Adrenal gland (tissue), 5 donors: Measurements from ENCODE around the gene ZNF521.

Source experiments
- POLR2A ChIP-seq, 2 donors: fragments of 450-650 bp; IDR thresholded peaks; one replicate each; pipeline ENCODE4 v1.6.1; 2017; ENCODE audit warnings: antibody characterized with exemption in 2 of 2, mild to moderate bottlenecking in 2 of 2, moderate library complexity in 1 of 2
- TF ChIP-seq, protein P1 (sequence below), 6 experiments: fragments of 450-650 bp in 4 of 6; fragments of 200-600 bp in 2 of 6; sonication (generic) in 1 of 6; IDR thresholded peaks; 1 replicate in 5 of 6; 2 replicates in 1 of 6; pipeline versions ENCODE4 v1.5.1 to v1.8.0; 2016 to 2021; ENCODE audit warnings: antibody characterized with exemption in 6 of 6, mild to moderate bottlenecking in 2 of 6, moderate library complexity in 1 of 6
- donor health status: DM: no; HTN: no; CAD: no.

- no peak for TF ChIP-seq POLR2A (IDR thresholded peaks at IDR 0.05)
- TF ChIP-seq, protein P1, sequence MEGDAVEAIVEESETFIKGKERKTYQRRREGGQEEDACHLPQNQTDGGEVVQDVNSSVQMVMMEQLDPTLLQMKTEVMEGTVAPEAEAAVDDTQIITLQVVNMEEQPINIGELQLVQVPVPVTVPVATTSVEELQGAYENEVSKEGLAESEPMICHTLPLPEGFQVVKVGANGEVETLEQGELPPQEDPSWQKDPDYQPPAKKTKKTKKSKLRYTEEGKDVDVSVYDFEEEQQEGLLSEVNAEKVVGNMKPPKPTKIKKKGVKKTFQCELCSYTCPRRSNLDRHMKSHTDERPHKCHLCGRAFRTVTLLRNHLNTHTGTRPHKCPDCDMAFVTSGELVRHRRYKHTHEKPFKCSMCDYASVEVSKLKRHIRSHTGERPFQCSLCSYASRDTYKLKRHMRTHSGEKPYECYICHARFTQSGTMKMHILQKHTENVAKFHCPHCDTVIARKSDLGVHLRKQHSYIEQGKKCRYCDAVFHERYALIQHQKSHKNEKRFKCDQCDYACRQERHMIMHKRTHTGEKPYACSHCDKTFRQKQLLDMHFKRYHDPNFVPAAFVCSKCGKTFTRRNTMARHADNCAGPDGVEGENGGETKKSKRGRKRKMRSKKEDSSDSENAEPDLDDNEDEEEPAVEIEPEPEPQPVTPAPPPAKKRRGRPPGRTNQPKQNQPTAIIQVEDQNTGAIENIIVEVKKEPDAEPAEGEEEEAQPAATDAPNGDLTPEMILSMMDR (IDR thresholded peaks at IDR 0.05), result no peak
These were observed 162.4 kb downstream of the ZNF521 start for GRCh38 chr18:25189391-25190185.
